MCF 10A (cell line): ENCODE data around the gene DLST. TPM values are rescaled to one million over a fixed set of nuclear protein-coding genes. Genes with fewer than 3 reads are reported as not detected.

Experiments
- BruUV-seq: library from RNA; stranded (reverse); fragments of 400-500 nt; replicated peaks from 2 replicates; lab custom pipeline; 2021; lab: Mats Ljungman, UMichigan
- CTCF ChIA-PET: fragments of 300-600 bp; sonication (Branson Sonifier 250); formaldehyde crosslinking; extraction: SDS; loops from one replicate; lab custom pipeline; 2021; ENCODE audit warnings: antibody characterized with exemption, inconsistent platforms; lab: Yijun Ruan, JAX
- POLR2A ChIA-PET: fragments of 300-600, 350-650 bp; sonication (Branson Sonifier 250); formaldehyde crosslinking; extraction: SDS; loops from one replicate; lab custom pipeline; 2020; ENCODE audit warnings: antibody characterized with exemption, inconsistent platforms; lab: Yijun Ruan, JAX
- DNase-seq: peaks from one replicate; pipeline ENCODE4 v3.0.0-alpha.2; 2018; ENCODE audit not compliant: unreplicated experiment
- H3K27ac Mint-ChIP-seq: one replicate; pipeline ENCODE4 v1.8.0; 2022; ENCODE audit warnings: mild to moderate bottlenecking, low read depth, mixed read lengths; ENCODE audit not compliant: unreplicated experiment
- H3K27me3 Mint-ChIP-seq: one replicate; pipeline ENCODE4 v1.8.0; 2022; ENCODE audit warnings: mixed read lengths; ENCODE audit not compliant: insufficient read depth, unreplicated experiment
- H3K36me3 Mint-ChIP-seq: one replicate; pipeline ENCODE4 v1.8.0; 2022; ENCODE audit warnings: mild to moderate bottlenecking, moderate library complexity, mixed read lengths; ENCODE audit not compliant: insufficient read depth, unreplicated experiment
- H3K4me1 Mint-ChIP-seq: one replicate; pipeline ENCODE4 v1.8.0; 2022; ENCODE audit warnings: mixed read lengths; ENCODE audit not compliant: insufficient read depth, unreplicated experiment
- H3K4me3 Mint-ChIP-seq: one replicate; pipeline ENCODE4 v1.8.0; 2022; ENCODE audit warnings: mild to moderate bottlenecking, moderate library complexity, mixed read lengths; ENCODE audit not compliant: unreplicated experiment
- H3K9me3 Mint-ChIP-seq: one replicate; pipeline ENCODE4 v1.8.0; 2022; ENCODE audit warnings: mixed read lengths; ENCODE audit not compliant: unreplicated experiment
- CTCF ChIP-seq: fragments of 200-600 bp; IDR thresholded peaks from one replicate; pipeline ENCODE4 v1.8.0; 2022; ENCODE audit warnings: antibody characterized with exemption, mild to moderate bottlenecking; ENCODE audit not compliant: unreplicated experiment
- intact Hi-C: fragments of 100-400 bp; cut with micrococcal nuclease; formaldehyde crosslinking; loops from 2 replicates; pipeline ENCODE4 v1.14.1; 2022
- total RNA-seq: library from RNA; stranded (reverse); gene quantifications from 2 replicates; pipeline ENCODE4 v1.2.3, GENCODE V29; 2022

The DLST gene
- total RNA-seq, 1 experiment from 2014 or later = 114 TPM

- Mint-ChIP-seq H3K4me3 (no peak overlapping the region), H3K27ac (no peak overlapping the region), H3K9me3 (no peaks in the 10 kb centered on the region), H3K27me3 (peaks cover 23% of the 10 kb centered on the region), H3K4me1 (no peaks in the 10 kb centered on the region), H3K36me3 (no peaks in the 10 kb centered on the region)
- ChIA-PET CTCF (interaction anchor here (0.6 to 9.2 kb wide), 10 partner anchors 14 to 226 kb away, joined by 3 to 204 read pairs (median 18); partner anchors contain the start of genes DLST and PROX2), POLR2A (interaction anchor here (0.9 to 4.2 kb wide), 5 partner anchors 8 to 42 kb away, joined by 5 to 26 read pairs (median 5); partner anchors contain the start of gene PROX2)
- intact Hi-C loops = loop anchor here (5.0 kb wide), 1 partner anchor 439 kb away; no protein-coding TSS in a partner anchor
- BruUV-seq = no TSS peak
- DNase-seq = no peak
- no peak for TF ChIP-seq CTCF
Measured at GRCh38 chr14:74863274-74863673, 18.4 kb upstream of the DLST start.

- CTCF ChIA-PET = interaction anchor here (0.6 to 9.2 kb wide), 8 partner anchors 9 to 224 kb away, joined by 3 to 204 read pairs (median 4); partner anchors contain the start of genes DLST, PGF and PROX2
- H3K4me1 Mint-ChIP-seq = no peaks in the 10 kb centered on the region
- peaks cover 23% of the 10 kb centered on the region for H3K27me3 Mint-ChIP-seq
- no peak overlapping the region for H3K27ac Mint-ChIP-seq
- intact Hi-C loops = loop anchor here (5.0 kb wide), 1 partner anchor 438 kb away; no protein-coding TSS in a partner anchor
- no peaks in the 10 kb centered on the region for H3K36me3 Mint-ChIP-seq
- no peaks in the 10 kb centered on the region for H3K9me3 Mint-ChIP-seq
- POLR2A ChIA-PET = interaction anchor here (0.8 to 1.7 kb wide), 2 partner anchors 9 to 378 kb away, joined by 3 to 4 read pairs; no protein-coding TSS in a partner anchor
- no peak for TF ChIP-seq CTCF
- H3K4me3 Mint-ChIP-seq = no peak overlapping the region
- no TSS peak for BruUV-seq
- DNase-seq = no peak
Measured at GRCh38 chr14:74864198-74864597, 17.5 kb upstream of the DLST start.

- no peak for TF ChIP-seq CTCF
- CTCF ChIA-PET = interaction anchor here (0.7 to 9.2 kb wide), 3 partner anchors 12 to 42 kb away, joined by 3 to 204 read pairs (median 182); partner anchors contain the start of genes DLST and PROX2
- no TSS peak for BruUV-seq
- Mint-ChIP-seq H3K27me3 (peaks cover 23% of the 10 kb centered on the region), H3K27ac (no peak overlapping the region), H3K4me1 (no peaks in the 10 kb centered on the region), H3K36me3 (no peaks in the 10 kb centered on the region), H3K9me3 (no peaks in the 10 kb centered on the region), H3K4me3 (no peak overlapping the region)
- no peak for DNase-seq
- intact Hi-C loops = no loop called here
- POLR2A ChIA-PET = interaction anchor here (1.7 kb wide), 1 partner anchor 10 kb away, joined by 4 read pairs; no protein-coding TSS in a partner anchor
Measured at GRCh38 chr14:74865156-74865555, 16.6 kb upstream of the DLST start.

- intact Hi-C loops = no loop called here
- POLR2A ChIA-PET = interaction anchor here (0.7 to 1.1 kb wide), 2 partner anchors 14 to 777 kb away, joined by 3 read pairs; partner anchors contain the start of gene DLST
- no TSS peak for BruUV-seq
- Mint-ChIP-seq H3K36me3 (no peaks in the 10 kb centered on the region), H3K4me3 (no peak overlapping the region), H3K27ac (no peak overlapping the region), H3K27me3 (peaks cover 23% of the 10 kb centered on the region), H3K4me1 (no peaks in the 10 kb centered on the region), H3K9me3 (no peaks in the 10 kb centered on the region)
- CTCF ChIA-PET = interaction anchor here (0.6 to 2.3 kb wide), 4 partner anchors 11 to 222 kb away, joined by 3 to 12 read pairs (median 4); no protein-coding TSS in a partner anchor
- DNase-seq = no peak
- TF ChIP-seq CTCF = no peak
Measured at GRCh38 chr14:74866708-74867389, 14.9 kb upstream of the DLST start.
